ENCODE results near the gene FSTL4.

DNA sequence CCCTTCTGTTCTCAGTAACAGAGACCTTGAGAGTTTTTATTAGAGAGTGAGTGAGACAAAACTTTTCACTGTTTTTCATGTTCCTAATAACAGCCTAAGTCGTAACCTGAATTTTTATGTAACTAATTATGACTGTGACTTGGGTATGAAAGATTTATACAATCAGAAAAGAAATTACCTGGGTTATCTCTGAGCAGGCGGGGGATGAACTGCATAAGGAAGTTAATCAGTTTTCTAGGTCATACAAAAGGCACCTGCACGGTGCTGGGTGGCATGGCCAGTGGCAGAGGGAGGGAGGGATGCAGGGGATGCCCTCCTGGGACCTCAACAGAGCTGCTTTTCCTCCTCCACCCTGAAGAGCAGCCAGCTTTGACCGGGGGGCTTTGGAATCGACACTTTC is 340.7 kb downstream of the FSTL4 start:
- TF ChIP-seq, protein P1, sequence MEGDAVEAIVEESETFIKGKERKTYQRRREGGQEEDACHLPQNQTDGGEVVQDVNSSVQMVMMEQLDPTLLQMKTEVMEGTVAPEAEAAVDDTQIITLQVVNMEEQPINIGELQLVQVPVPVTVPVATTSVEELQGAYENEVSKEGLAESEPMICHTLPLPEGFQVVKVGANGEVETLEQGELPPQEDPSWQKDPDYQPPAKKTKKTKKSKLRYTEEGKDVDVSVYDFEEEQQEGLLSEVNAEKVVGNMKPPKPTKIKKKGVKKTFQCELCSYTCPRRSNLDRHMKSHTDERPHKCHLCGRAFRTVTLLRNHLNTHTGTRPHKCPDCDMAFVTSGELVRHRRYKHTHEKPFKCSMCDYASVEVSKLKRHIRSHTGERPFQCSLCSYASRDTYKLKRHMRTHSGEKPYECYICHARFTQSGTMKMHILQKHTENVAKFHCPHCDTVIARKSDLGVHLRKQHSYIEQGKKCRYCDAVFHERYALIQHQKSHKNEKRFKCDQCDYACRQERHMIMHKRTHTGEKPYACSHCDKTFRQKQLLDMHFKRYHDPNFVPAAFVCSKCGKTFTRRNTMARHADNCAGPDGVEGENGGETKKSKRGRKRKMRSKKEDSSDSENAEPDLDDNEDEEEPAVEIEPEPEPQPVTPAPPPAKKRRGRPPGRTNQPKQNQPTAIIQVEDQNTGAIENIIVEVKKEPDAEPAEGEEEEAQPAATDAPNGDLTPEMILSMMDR (IDR thresholded peaks at IDR 0.05), result no peak
- TF ChIP-seq POLR2AphosphoS5 (IDR thresholded peaks at IDR 0.05) (no peak), POLR2A (IDR thresholded peaks at IDR 0.05) (no peak)

Measured in transverse colon (tissue), 4 donors.